OCI-LY7 (cell line): Measurements from ENCODE around the gene CLEC16A.

Source experiments
- CTCF ChIP-seq: fragments of 200-600 bp; sonication (generic); conservative IDR thresholded peaks from 2 replicates; pipeline ENCODE4 v1.5.1; 2014; ENCODE audit warnings: mild to moderate bottlenecking, antibody characterized with exemption, low read length, moderate library complexity, mixed read lengths
- EZH2phosphoT487 ChIP-seq: fragments of 200-600 bp; sonication (generic); IDR thresholded peaks from 2 replicates; pipeline ENCODE4 v1.6.1; 2018; ENCODE audit warnings: low read depth, borderline replicate concordance, mild to moderate bottlenecking, mixed run types, antibody characterized with exemption, low read length, moderate library complexity, mixed read lengths

GRCh38 chr16:11102523-11102898 is 158.1 kb downstream of the CLEC16A start:
- TF ChIP-seq CTCF (no peak), EZH2phosphoT487 (no peak)
